UCSD-AML1 (cell line): ENCODE measurements around the gene METAP1D.
A peak's percentile ranks its signal among the peaks of the same experiment; 100 is the strongest.

Experiments
- DNase-seq: peaks from one replicate; lab custom pipeline; 2025; ENCODE audit not compliant: unreplicated experiment; lab: John Stamatoyannopoulos, UW

The METAP1D gene

DNA sequence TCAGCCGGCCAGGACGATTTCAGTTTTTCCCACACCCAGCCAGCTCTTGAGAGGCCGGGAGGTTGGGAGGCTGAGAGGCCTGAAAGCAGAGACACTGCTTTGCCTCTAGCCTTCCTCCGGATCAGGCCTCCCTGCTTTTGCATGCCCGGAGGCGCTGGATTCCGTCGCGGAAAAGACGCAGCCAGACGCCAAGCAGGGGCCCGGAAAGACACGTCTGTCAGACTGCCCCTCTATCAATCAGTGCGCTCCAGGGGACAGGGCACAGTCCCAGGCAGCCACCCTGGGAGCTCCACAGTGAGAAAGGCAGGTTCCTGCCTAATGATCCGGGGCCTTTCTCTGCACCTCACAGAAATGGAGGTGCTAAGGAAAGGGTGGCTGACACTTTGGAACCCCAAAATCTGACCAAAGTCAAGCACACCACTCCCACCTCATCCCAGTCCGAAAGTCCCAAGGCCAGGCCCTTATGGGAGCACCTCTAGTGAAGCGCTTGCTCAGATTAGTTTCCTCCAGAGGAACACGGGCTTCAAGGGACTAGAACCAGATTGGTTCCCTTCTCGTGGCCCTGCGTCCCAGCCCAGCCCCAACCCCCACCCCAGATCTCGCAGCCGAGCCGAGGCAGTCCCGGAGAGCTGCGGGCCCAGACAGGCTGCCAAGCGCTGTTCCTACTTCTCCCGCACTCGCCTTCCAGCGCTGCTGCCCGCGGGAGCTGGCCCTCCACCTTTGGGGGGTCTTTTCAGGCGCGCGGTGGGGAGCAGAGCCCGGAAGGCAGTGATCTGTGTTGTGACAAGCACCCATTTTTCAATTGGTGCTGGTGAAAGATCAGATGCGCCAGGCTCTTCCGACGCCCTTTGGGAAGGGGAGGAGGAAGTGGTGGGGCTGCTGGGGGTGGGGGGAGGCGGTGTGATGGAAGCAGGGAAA, 90.5 kb downstream of the METAP1D start:
- no peak for DNase-seq

DNA sequence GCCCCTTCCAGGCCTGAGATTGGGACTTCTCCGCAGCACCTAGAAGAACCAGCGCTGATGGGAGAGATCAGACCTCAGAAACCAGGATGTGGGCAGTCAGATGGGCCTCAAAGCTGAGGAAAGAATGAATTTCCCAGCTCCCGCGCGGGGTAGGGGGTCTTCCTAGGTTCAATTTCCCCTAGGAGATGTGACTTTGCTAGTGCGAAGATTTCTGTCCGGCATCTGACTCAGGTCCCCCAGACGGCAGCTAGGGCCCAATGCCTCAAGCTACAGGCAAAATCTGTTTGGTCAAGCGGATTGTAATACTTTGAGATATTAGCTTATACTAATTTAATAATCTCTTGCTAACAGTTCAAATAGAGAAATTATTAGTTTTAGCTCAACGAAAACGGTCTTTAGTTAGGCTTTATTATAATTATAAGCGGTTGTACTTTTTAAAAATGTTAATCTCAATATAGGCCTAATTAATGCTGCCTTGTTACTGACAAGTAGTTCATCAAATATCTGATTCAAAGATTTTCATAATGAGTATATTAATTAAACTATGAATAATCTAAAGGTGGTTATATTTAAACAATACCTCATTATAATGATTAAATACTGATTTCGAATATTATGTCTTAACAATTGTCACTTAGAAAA, 91.4 kb downstream of the METAP1D start:
- DNase-seq = no peak

DNA sequence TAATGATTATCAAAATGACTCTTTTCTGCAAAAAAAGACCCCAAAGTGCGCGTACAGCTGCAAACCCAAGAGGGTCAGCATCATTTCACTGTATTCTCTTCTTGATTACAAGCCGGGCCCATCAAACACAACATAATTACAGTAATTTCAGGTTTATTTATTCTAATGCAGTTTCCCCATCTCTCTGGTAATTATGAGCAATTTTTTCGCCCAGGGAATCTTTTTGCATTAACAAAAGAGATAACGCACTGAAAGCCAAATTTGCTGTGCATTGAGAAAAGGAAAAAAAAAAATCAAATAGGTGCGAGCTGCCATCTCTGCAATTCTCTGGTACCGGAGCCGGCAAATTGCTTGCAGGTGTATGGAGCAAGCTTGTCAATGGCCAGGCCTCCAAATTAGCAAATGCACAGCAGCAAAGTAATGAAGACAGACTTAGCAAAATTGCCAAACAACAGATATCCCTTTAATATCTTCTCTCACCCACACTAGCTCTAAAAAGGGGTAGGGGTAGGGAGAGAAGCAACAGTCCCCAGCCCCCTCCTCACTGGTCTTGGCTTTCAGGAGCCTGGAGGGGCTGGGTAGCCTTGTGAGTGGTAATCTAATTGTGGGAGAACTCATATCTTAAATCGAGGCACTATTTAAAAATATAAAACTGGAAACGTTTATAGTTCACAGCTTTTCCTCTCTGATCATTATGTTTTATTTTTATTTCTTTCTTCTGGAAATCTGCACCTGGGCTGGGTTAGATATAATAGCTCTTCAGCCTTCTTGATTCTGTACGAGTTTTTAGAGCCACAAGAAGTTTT, 92.2 kb downstream of the METAP1D start:
- no peak for DNase-seq

DNA sequence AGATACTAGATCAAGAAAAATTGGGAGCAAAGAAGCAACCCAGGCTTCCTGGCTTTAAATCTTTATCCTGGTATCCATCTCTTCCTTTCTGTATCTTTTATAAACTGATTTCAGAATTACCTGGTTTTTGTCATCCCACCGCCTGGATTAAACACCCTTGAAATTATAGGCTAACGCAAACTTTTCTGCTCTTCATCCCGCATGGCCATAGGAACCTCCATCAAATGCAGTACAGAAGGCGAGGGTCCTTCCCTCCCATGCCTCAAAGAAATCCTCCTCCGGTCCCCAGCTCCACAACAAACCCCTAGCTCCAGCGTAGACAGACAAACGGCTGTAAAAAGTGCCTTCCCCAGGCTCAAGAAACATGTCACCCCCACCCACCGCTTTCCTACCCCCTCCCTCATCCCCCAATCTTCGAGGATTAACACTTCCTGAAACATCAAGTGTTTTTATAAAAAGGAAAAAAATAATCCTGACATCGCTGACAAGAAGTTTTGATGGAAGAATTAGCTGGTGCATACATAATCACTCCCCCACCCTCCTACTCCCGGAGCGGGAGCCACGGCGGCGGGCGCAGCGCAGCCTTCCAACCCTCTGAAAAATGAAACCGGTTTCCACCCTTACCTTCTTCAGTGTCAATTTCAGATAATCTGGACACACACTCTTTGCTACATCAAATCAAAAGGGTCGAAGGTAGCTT, 93.1 kb downstream of the METAP1D start:
- no peak for DNase-seq

DNA sequence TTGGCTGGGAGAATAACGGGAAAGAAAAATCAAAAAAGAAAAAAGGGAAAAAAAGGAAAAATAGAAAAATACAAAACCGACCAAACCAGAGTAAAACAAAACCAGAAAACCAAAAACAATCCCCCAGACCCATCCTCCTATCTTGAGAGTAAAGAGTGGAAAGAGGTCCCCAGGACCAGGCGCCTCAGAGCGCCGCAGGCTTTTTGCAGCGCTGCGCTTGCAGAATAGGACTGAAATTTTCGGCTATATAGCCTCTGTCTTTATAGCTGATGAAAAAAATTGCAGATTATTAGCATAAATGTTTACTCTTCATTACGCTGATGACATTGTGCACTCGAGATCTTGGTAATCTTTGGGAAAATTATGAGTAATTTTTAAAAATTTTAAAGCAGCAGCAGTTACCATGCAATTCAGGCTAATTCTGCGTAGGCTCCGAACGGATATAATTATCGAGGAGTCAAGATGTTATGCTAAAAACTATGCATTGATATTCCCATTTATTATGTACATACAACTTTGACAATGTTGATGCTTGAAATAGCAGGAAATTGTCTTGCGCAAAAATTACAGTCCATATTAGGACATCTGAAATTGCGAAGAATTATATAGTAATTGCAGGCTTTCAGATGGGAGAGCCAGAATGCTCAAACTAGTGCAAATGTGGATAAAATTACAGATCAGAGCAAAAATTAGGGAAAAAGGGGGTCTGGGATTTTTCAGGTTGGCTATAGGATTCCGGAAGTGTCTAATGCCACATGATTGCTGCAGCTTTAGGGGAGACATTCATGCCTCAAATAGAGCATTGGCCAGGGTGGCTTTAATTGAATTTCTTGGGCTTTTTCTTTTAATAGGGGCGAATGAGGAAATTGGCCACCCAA, 93.9 kb downstream of the METAP1D start:
- no peak for DNase-seq

DNA sequence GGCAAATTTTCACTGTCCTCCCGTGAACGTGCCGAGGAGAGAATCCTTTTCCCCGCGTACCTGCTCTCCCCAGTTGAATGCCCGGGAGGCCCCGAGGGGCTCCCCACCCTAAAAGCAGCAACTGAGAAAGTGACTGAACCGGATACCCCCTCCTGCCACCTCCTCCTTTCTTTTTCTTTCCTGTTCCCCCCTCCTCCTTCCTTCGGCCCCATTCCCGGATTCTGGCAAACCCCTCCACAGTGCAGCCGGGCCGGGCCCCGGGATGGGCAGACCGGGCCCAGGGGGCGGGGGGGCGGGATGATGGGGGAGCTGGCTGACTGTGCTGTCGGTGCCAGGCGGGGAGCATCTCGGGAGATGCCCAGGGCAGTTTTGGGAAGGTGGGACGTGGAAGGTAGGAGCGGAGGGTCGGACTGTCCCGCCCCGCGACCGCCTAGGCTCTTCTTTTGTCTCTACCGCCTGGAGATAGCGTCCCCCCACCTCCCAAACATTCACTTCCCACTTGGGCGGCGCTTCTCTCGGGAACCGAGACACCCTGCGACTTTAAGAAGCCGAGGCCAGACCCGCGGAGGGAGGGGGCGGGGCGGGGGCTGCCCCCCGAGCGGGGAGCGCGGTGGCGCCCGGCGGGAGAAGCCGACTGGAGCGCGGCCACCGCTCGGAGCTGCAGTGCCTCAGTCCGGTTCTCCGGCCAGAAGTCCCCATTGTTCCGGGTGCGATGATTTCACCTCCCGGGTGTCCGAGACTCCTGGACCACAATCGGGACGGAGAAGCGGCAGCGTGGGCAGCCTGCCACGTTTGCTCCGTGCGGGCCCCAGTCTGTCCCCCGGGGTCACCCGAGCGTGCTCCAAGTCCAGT, 94.8 kb downstream of the METAP1D start:
- no peak for DNase-seq

DNA sequence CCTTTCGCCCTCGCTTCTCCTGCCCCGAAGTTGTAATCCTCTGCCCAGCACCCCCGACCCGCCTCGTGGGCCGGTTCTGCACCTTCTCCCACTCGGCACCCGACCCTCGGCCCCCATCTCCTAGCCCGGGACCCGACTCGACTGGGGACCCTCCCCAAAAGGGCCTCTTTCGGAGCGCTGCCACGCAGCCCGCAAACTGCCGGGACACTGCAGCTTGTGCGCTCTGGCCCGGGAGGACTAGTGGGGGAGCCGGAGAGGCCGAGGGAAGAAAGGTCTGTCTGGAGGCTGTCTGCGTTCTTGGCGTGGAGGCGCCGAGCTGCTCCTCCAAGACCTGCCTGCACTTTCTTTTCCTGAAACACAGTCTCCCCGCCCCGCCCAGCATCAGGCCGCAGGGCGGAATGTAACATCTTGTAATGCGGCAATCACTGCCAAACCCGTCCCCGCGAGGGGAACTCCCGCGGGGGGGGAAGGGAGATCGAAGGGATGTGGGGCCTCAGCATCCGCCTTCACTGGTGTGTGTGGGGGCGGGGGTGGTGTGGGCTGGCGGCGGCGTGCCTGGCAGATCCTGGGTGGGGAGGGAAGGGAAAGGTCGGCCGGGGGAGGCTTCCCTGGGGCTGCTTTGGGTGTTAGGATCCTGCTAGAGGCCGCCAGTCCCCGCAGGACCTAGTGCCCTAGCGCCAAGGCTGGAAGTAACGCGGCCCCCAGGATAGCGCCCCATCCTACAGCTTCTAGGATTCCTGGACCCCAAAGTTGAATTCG, 95.6 kb downstream of the METAP1D start:
- peak; percentile 64 for DNase-seq

DNA sequence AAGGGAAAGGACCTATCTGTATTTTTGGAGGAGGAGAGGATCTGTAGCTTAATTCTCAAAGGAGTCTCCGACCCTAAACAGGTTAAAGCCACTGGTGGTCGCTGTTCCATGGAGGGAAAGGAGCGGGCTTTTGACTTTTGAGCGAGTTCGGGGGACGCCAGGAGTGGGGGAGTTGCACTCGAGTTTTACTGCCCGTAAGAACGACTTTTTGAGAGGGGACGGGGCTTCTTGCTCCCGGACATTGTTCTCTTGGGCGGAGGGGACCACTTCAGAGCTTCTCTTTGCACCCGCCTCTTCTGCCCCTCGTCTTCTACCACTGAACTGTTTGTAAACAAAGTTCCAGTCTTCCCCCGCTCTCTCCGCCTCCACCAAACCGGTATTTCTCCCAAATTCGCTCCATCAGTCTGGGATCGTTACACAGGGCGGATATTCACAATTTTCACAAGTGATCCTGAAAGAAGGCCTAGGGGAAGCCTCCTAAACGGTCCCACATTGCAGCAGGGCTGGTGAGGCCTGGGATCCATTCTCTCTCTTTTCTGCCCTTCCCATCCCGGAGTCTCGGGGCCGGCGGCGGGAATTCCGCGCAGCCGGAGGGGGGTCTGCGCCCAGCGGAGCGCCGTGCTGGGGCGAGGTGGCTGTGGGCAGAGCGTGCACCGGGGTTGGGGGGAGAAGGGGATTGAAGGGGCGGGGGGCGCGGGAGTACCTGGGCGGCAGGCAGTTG, 96.3 kb downstream of the METAP1D start:
- no peak for DNase-seq

DNA sequence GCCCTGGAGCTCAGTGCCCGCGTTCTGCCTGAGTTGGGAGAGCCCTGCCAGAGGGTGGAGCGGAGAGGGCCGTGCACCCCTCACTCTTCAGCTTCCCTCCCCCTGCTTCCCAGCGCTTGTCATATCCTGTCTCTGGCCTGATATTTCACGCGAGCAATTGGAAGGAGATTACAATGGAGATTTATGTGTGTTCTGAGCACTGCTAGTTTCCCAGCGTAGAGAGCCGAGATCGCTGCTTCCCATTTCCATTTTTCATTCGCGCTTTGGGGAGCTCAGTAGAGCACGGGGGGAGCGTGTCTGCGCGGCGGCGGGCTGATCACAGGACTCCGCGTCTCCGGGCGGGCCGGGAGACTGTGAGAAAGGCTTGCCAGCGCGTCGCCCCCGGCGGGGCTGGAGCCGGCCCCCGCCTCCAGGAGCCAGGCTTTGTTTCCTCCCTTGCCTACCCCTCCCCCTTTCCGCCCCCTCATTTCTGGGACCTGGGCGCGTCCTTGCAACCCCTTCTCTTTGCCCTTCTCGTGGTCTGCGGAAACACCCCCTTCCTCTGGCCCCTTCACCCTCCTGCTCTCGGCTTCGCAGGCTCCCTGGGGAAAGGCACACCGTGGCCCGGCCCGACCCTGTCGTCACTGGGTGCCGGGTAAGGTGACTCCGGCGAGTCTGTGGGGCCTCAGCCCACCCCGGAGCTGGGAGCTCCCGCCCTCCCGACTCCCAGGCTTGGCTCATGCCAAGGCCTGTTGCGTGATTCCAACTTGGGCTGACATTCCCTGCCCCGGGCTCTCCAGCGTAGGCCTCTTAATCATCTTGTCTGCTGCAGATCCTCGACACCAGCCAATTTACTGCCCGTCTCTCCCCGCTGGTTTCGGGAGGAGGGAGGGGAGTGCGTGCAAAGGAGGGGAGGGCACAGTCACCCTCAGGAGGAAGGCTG, 97.1 kb downstream of the METAP1D start:
- DNase-seq = no peak

DNA sequence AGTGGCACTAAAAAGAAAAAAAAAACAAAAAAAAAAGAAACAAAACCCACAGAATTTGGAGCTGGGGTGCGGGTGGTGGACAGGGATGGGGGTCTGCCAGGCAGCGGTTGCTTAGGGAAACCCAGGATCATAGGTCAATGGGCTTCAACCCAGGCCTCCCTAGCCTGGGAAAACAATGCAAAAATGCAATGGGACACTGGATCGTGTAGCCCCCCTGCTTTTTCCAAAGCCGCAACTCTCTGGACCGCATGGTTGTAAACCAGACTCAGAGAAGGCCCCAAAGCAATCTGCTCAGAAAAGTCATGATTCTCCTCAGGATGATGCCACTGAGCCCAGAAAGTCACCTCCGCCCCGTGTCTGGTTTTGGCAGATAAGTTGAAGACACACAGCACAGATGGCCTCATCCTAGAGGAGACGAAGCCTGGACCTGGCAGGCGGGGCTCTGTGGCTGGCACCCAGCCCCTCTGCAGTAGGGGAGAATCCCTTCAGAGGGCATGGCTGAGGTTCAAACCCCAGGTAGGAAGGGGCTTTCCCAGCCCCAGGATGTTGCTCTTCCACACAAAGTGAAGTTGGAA, 97.9 kb downstream of the METAP1D start:
- no peak for DNase-seq

DNA sequence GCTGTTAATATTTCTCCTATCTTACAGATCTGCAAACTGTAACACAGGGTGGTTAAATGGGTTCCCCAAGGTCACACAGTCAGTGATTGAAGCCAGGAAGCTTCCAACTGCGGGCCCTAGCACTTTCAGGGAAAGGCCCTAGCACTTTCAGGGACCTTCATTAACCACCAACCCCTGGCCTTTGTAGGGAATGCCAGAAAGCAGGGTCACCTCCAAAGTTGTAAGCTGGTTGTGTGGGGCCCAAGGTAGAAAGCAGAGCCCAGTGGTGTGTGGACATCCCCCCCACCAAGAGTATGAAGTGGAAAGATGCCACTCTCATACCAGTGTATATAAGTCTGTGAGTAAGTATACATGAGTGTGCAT, 98.5 kb downstream of the METAP1D start:
- DNase-seq = no peak

DNA sequence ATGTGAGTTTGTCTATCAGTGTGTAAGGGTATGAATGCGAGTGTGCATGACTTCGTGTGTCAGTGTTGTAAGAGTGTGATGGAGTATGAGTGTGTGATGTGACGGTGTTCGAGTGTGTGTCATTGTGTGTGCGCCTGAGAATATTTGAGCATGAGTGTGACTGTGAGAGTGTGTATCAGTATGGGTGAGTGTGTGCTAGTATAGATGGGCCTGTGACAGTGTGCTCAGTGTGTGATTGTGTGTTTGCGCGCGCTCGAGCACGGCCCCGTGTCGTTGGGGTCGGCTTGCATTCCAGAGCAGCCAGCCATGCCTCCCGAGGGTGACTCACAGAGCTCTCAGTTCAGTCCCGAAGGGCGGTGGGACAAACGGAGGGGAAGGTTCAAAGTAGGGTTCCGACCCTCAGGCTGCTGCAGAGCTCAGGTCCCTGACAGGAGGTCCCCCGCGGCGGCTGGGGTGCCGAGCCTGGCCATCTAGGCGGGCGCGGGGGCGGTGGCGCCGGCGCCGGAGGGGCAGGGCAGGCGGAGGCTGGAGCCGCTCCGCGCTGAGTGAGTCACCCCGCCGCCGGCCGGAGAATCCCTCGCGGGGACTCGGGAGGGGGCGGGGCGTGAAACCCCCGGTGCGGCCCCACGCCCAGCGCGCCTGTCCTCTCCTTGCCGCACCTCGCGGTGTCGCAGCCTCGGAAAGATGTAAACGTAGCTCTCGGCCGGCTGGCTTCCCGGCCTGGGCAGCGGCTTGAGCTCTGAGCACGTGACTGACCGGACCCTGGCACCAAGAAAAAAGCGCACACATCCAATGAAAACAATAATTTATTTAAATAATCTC, 99.1 kb downstream of the METAP1D start:
- DNase-seq = peak; percentile 70

DNA sequence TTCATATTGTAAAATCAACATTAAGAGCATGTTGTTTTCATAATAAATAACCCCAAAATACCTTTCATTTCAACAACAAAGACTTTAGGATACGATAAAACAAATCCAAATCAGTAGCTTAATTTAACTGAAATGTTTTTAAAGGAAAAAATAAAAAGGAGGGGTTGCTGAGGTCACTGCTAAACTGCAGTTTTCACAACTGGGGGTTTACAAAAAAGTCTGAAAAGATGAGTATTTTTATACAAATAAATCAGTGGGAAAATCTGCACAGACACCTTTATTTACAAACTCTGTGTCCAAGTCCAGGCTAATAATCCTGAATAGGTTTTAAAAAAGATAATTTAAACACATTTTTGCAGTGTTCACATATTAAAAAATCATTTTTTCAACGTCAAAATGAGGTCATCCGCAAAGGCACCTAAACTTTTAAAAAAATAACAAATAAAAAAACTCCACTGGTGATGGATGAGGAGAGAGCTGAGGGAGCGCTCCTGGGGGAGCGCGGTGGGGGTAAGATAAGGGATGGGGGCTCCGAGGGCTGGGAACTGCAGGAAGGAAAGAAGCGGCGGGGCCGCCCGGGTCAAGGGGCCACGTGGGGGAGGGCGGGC, 99.8 kb downstream of the METAP1D start:
- no peak for DNase-seq

DNA sequence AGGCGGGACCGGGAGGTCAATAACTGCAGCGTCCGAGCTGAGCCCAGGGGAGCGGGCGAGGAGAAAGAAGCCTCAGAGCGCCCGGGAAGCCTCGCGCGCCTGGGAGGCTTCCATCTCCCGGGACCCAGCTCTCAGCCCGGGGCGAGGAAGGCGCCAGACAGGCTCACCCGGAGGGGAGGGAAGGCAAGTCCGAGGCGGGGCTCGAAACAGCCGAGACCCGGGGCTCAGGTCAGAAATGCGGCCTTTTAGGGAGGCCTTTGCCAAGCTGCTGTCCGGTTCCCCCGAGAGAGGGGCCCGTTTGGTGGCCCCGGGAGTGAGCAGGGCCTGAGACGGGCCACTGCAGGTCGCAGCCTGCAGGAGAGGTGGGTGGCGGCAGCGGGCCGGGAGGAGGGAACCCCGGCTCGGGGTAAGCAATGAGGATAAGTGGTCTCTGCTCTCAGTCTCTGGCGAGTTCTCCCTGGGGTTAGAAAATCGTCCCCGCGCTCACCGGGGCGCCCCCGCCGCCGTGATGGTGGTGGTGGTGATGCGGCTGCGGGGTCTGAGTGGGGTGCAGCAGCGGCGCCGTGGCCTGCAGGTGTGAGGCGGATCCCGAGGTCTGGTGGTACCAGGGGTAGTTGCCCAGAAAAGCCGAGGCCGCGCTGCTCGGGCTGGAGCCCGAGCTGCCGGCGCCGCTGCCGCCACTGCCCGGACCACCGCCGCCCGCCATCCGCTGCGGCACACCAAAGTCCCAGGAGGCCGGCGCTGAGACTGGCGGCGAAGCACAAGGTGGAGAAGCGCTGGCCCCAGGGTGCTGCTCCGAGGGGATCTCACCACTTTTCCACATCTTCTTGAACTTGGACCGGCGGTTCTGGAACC, 100.6 kb downstream of the METAP1D start:
- DNase-seq = no peak
